ENCODE data around the gene CAP1. TPM values are rescaled to one million over a fixed set of nuclear protein-coding genes. Genes with fewer than 3 reads are reported as not detected.
A peak's percentile ranks its signal among the peaks of the same experiment; 100 is the strongest.

CAP1 gene
- polyA plus RNA-seq, 3 donors, result 400 to 941 (median 876) TPM

- peak in 1 of 3 donors; percentile 12 for DNase-seq
- Histone ChIP-seq H4K20me1 (ENCODE audit: insufficient read depth, low read length) (no peaks in the 10 kb centered on the region), H3K79me2 (ENCODE audit: insufficient read depth, low read length) (no peaks in the 10 kb centered on the region), H3K9me3 (replicated peaks in 1 of 2; ENCODE audit: control insufficient read depth in 1 of 2, insufficient read depth in 1 of 2, low read length in 2 of 2) (no peaks in the 10 kb centered on the region), H3K4me2 (replicated peaks; ENCODE audit: extremely low read depth, low read length, poor library complexity, severe bottlenecking) (no peak overlapping the region), H3K4me1 (ENCODE audit: control insufficient read depth in 1 of 2, insufficient read depth in 2 of 2, low read length in 2 of 2) (peaks cover 9 to 14% of the 10 kb centered on the region in 2 donors), H3K27me3 (ENCODE audit: control insufficient read depth in 2 of 2, insufficient read depth in 2 of 2, low read length in 2 of 2) (no peaks in the 10 kb centered on the region), H3K36me3 (replicated peaks in 1 of 2; ENCODE audit: control insufficient read depth in 1 of 2, insufficient read depth in 2 of 2, low read length in 2 of 2) (no peaks in the 10 kb centered on the region), H3K4me3 (replicated peaks in 1 of 3; ENCODE audit: low read depth in 2 of 3, low read length in 3 of 3) (no peak overlapping the region), H2AFZ (ENCODE audit: insufficient read depth, low read depth, low read length, poor library complexity, severe bottlenecking) (no peak overlapping the region), H3K27ac (ENCODE audit: low read depth in 1 of 2, low read length in 2 of 2) (peak overlapping the region in 1 of 2 donors; percentile 1), H3K9ac (ENCODE audit: insufficient read depth, low read length, poor library complexity, severe bottlenecking) (no peak overlapping the region)
- no peaks in the 10 kb centered on the region for H3K36me3 Mint-ChIP-seq
- H3K4me1 Mint-ChIP-seq, result peaks cover 13% of the 10 kb centered on the region
- no peak overlapping the region for H3K4me3 Mint-ChIP-seq
- no peak for TF ChIP-seq CTCF (IDR thresholded peaks at IDR 0.05)
- peak overlapping the region in 2 of 7 donors; percentile 7 to 36 for H3K27ac Mint-ChIP-seq
- peaks cover 0 to 9% (median 0%) of the 10 kb centered on the region in 7 donors for H3K9me3 Mint-ChIP-seq
- WGBS (ENCODE audit: insufficient coverage), result 100% methylated on average over 3 of the region's 10 CpGs
- intact Hi-C loops (cut with micrococcal nuclease), result no loop called here
- H3K27me3 Mint-ChIP-seq (ENCODE audit: low read depth in 3 of 3), result peaks cover 3 to 7% (median 4%) of the 10 kb centered on the region in 3 donors
These were observed 25.5 kb upstream of the CAP1 start for GRCh38 chr1:40014812-40015594.

DNA sequence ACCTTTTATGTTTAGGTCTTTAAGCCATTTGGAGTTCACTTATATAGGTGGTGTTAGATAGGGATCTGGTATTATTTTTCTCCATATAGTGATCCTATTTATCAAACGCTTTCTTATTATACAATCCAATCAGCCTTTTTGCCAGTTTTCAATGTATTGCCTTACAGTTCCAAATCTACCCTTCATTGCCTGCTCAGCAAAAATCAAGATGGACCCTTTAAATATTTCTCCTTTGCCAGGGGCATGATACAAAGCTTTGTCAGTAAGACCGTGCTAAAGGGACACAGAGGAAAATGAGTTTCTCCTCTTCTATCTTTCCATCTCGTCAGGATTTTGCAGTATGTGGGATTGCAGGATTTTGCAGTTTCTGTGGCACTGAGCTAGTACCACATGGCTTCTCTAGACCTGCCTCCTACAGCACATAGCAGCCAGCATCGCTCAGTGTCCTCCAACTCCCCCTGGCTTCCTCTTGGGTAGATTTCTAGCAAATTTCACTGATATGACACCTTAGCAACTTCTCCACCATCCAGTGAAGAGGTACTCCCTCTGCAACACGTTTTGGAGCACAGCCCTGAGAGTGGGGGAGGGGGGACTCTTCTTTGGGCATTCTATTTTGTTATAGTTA lies 22.5 kb upstream of the CAP1 start:
- no peak overlapping the region for H3K4me3 Mint-ChIP-seq
- peaks cover 13% of the 10 kb centered on the region for H3K4me1 Mint-ChIP-seq
- Histone ChIP-seq H4K20me1 (ENCODE audit: insufficient read depth, low read length) (no peaks in the 10 kb centered on the region), H2AFZ (ENCODE audit: insufficient read depth, low read depth, low read length, poor library complexity, severe bottlenecking) (no peak overlapping the region), H3K4me1 (ENCODE audit: control insufficient read depth in 1 of 2, insufficient read depth in 2 of 2, low read length in 2 of 2) (peaks cover 9 to 14% of the 10 kb centered on the region in 2 donors), H3K27me3 (ENCODE audit: control insufficient read depth in 2 of 2, insufficient read depth in 2 of 2, low read length in 2 of 2) (no peaks in the 10 kb centered on the region), H3K79me2 (ENCODE audit: insufficient read depth, low read length) (no peaks in the 10 kb centered on the region), H3K4me2 (replicated peaks; ENCODE audit: extremely low read depth, low read length, poor library complexity, severe bottlenecking) (no peak overlapping the region), H3K9ac (ENCODE audit: insufficient read depth, low read length, poor library complexity, severe bottlenecking) (no peak overlapping the region), H3K27ac (ENCODE audit: low read depth in 1 of 2, low read length in 2 of 2) (no peak overlapping the region), H3K4me3 (replicated peaks in 1 of 3; ENCODE audit: low read depth in 2 of 3, low read length in 3 of 3) (no peak overlapping the region), H3K9me3 (replicated peaks in 1 of 2; ENCODE audit: control insufficient read depth in 1 of 2, insufficient read depth in 1 of 2, low read length in 2 of 2) (no peaks in the 10 kb centered on the region), H3K36me3 (replicated peaks in 1 of 2; ENCODE audit: control insufficient read depth in 1 of 2, insufficient read depth in 2 of 2, low read length in 2 of 2) (no peaks in the 10 kb centered on the region)
- WGBS (ENCODE audit: insufficient coverage), result no CpG with 5 or more reads among the region's 5 CpGs
- no peak overlapping the region for H3K27ac Mint-ChIP-seq
- no peak for DNase-seq
- intact Hi-C loops (cut with micrococcal nuclease), result no loop called here
- peaks cover 0 to 7% (median 4%) of the 10 kb centered on the region in 7 donors for H3K9me3 Mint-ChIP-seq
- H3K27me3 Mint-ChIP-seq (ENCODE audit: low read depth in 3 of 3), result peaks cover 3 to 7% (median 4%) of the 10 kb centered on the region in 3 donors
- no peaks in the 10 kb centered on the region for H3K36me3 Mint-ChIP-seq
- no peak for TF ChIP-seq CTCF (IDR thresholded peaks at IDR 0.05)

All from CD14-positive monocyte (primary cell).